ENCODE measurements around the gene RTP3.
"Not testable (repeated sequence)": the region's sequence is repeated elsewhere in the genome, so short reads cannot be mapped to it uniquely, and the experiment has no call there.

Gene RTP3

GRCh38 chr3:46516521-46516920 lies 18.7 kb downstream of the RTP3 start:
- in situ Hi-C loops (cut with HindIII; ENCODE audit: low sequenced_read_pairs) = no loop called here

GRCh38 chr3:46517016-46517783 lies 19.4 kb downstream of the RTP3 start:
- in situ Hi-C loops (cut with HindIII; ENCODE audit: low sequenced_read_pairs) = no loop called here

GRCh38 chr3:46517784-46518181 lies 20.0 kb downstream of the RTP3 start:
- in situ Hi-C loops (cut with HindIII; ENCODE audit: low sequenced_read_pairs) = no loop called here

GRCh38 chr3:46519952-46520351 lies 22.2 kb downstream of the RTP3 start:
- in situ Hi-C loops (cut with HindIII; ENCODE audit: low sequenced_read_pairs) = no loop called here

- in situ Hi-C loops (cut with HindIII; ENCODE audit: low sequenced_read_pairs) = no loop called here
These were observed 22.8 kb downstream of the RTP3 start for GRCh38 chr3:46520531-46520930.

- in situ Hi-C loops (cut with HindIII; ENCODE audit: low sequenced_read_pairs) = no loop called here
These were observed 23.3 kb downstream of the RTP3 start for GRCh38 chr3:46521096-46521495.

- in situ Hi-C loops (cut with HindIII; ENCODE audit: low sequenced_read_pairs) = not testable (repeated sequence)
These were observed 24.4 kb downstream of the RTP3 start for GRCh38 chr3:46522201-46522600.

- in situ Hi-C loops (cut with HindIII; ENCODE audit: low sequenced_read_pairs) = no loop called here
These were observed 25.8 kb downstream of the RTP3 start for GRCh38 chr3:46523556-46523955.

GRCh38 chr3:46524008-46524407 lies 26.2 kb downstream of the RTP3 start:
- in situ Hi-C loops (cut with HindIII; ENCODE audit: low sequenced_read_pairs) = no loop called here

GRCh38 chr3:46524832-46525231 lies 27.1 kb downstream of the RTP3 start:
- in situ Hi-C loops (cut with HindIII; ENCODE audit: low sequenced_read_pairs) = no loop called here

GRCh38 chr3:46527239-46527638 lies 29.5 kb downstream of the RTP3 start:
- in situ Hi-C loops (cut with HindIII; ENCODE audit: low sequenced_read_pairs) = no loop called here

GRCh38 chr3:46533091-46533490 lies 35.3 kb downstream of the RTP3 start:
- in situ Hi-C loops (cut with HindIII; ENCODE audit: low sequenced_read_pairs) = no loop called here

- in situ Hi-C loops (cut with HindIII; ENCODE audit: low sequenced_read_pairs) = no loop called here
These were observed 38.0 kb downstream of the RTP3 start for GRCh38 chr3:46535746-46536145.

- in situ Hi-C loops (cut with HindIII; ENCODE audit: low sequenced_read_pairs) = no loop called here
These were observed 39.0 kb downstream of the RTP3 start for GRCh38 chr3:46536758-46537157.

- in situ Hi-C loops (cut with HindIII; ENCODE audit: low sequenced_read_pairs) = no loop called here
These were observed 39.5 kb downstream of the RTP3 start for GRCh38 chr3:46537316-46537715.

GRCh38 chr3:46537779-46538178 lies 40.0 kb downstream of the RTP3 start:
- in situ Hi-C loops (cut with HindIII; ENCODE audit: low sequenced_read_pairs) = no loop called here

- in situ Hi-C loops (cut with HindIII; ENCODE audit: low sequenced_read_pairs) = not testable (repeated sequence)
These were observed 40.6 kb downstream of the RTP3 start for GRCh38 chr3:46538425-46538802.

GRCh38 chr3:46538803-46539442 lies 41.1 kb downstream of the RTP3 start:
- in situ Hi-C loops (cut with HindIII; ENCODE audit: low sequenced_read_pairs) = no loop called here

GRCh38 chr3:46539443-46540005 lies 41.7 kb downstream of the RTP3 start:
- in situ Hi-C loops (cut with HindIII; ENCODE audit: low sequenced_read_pairs) = no loop called here

- in situ Hi-C loops (cut with HindIII; ENCODE audit: low sequenced_read_pairs) = no loop called here
These were observed 42.8 kb downstream of the RTP3 start for GRCh38 chr3:46540550-46540949.

- in situ Hi-C loops (cut with HindIII; ENCODE audit: low sequenced_read_pairs) = no loop called here
These were observed 44.1 kb downstream of the RTP3 start for GRCh38 chr3:46541835-46542234.

- in situ Hi-C loops (cut with HindIII; ENCODE audit: low sequenced_read_pairs) = no loop called here
These were observed 44.6 kb downstream of the RTP3 start for GRCh38 chr3:46542344-46542743.
